ENCODE results near the gene SPIN2B.

Gene SPIN2B

GRCh38 chrX:57074458-57074857 is 46.9 kb downstream of the SPIN2B start:
- in situ Hi-C loops (cut with MboI; ENCODE audit: low sequenced_read_pairs): no loop called here

- in situ Hi-C loops (cut with MboI; ENCODE audit: low sequenced_read_pairs): no loop called here
These were observed 51.0 kb downstream of the SPIN2B start for GRCh38 chrX:57070185-57070984.

Measured in hTERT RPE-1 (cell line).